Activated T-cell treated with anti-CD3 and anti-CD28 coated beads for 24 hours (primary cell): ENCODE results near the gene OTOR.

Experiments used
- DNase-seq: peaks from one replicate; pipeline ENCODE4 v3.0.0-alpha.2; 2020; ENCODE audit warnings: low read depth

Gene OTOR

DNA sequence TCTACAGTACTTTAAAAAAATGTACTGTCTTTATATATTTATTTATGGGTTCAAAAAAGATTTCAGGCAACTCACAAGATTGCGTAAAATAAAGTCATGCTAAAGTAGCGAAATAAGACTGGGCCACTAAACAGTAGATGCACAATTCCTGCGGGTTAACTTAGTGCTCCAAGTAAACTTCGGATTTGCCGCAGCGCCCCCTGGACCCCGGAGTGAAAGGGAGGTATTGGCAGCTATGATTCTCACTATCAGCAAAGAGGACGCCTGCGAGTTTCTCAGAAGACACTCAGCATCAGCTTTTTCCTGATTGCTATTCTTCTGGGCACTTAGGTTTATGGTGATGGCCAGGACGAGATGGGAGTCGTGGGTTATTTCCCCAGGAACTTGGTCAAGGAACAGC, 1.4 kb downstream of the OTOR start:
- no peak for DNase-seq

DNA sequence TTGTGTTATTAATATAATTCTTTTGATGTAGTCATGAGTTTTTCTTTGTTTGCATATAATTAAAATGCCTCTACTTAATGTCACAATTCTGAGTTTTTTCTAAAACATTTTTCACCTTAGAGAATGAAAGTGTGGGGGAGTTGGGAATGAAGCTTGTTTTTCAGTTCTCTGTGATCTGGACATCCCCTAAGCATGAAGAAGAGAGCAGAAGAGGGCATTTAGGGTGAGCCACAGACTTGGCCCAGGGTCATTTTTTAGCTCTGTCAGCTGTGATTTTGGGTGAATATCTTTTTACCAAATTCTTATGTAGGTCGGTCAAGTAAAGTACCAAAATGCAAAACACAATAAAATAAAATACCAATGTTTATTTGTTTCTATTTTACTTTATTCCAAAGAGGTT, 3.9 kb downstream of the OTOR start:
- DNase-seq = no peak

DNA sequence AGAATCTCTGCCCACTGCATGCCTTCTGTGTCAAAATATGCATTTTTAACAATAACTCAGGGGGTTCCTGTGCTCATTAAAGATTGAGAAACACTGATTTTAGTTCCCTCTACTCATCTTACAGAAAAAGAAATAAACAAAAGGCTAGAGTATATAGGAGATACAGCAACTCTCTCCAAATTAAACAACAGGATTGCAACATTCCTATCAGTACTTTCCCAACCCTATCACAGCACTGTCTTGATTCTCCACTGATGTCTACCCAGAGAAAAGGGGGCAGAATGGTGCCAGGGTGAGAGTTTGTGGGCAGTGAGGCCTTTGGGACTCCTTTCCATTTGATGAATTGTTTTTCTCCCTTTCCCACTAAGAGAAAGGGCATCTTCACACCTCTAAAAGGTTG, 4.7 kb downstream of the OTOR start:
- DNase-seq = no peak

DNA sequence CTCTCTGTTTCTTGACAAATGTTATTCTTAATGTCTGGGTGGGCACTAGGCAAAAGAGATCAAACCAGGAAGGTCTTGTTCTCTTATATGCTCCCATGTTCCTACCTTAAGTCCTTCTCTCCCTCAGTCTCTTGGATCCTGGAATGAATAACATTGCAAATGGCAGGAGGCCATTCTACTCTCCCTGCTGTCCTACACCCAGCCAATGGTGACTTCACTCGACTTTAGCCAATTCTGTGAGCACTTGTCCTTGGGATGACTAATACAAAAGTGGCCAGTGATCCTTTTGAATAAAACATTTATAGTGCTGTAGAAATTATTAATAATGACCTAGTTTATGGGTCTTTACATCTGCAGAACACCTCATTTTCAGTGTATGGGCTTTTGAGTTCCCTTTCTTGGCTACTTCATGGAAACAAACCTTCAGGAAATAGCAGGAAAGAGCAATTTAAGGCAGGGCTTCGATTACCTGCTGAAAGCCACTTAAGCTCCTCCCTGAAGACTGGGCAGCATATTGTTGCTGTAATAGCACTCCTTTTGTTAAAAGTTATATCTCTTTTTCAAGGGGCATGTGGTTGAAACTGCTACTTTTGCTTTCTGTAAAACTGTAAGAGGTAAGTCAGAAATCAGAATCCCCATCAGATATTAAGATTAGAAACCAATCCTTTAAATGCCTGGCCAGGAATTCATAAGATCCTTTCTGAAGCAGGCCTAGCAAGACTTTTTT, 10.5 kb downstream of the OTOR start:
- DNase-seq = no peak

DNA sequence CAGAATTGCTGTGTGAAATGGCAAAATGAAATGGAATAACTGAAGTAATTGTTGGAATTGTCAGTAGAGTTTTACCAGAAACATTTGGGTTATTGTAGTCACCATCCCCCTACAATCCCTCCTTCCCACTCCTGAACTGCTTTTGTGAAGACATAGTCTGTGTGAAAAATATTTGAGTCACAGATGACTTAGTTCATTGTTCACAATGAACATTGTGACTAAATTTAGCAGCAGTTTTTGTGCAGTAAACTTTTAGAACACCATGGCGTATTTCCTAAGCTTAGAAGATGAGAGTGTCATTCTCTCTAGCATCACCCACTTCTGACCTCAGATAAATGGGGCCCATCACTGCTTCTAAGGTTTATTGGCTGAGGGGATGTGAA, 11.0 kb downstream of the OTOR start:
- no peak for DNase-seq

DNA sequence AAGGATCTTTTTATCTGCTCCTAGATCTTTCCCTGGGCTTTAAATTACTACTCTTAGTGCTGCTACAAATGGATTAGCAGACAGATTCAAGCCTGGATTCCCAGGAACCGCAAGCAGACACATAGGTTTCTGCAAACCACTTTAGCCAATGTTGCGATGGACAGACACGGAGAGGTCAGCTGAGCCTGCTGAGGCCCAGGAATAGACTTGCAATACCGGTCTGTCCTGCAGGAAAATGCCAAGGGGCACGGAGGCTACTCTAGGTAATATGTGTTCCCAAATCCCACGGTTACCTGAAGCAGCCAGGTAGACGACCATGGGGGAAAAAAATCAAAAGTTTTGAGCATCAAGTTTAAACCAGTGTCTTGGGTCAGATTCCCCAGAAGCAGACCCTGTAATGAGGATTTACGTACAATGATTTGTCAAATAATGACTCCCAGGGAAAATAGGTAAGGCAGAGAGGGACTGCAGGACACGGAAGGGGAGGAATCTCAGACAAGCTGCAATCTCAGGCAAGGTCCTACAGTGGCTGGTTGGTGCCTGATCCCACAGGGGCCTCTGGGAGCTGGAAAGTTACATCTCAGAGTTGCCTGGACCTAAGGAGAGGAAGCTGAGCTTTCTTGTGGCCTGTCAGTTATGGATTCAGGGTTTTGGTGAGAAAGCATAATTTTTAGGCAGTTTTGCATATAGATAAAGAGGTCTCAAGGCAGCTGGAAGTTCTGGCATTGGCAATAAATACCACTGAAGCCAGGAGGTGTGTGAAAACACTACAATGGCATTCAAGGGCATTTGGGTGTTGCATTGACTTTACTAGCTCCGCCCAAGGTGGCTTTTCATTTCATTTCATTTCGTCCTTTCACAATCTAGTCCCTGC, 12.5 kb downstream of the OTOR start:
- no peak for DNase-seq

DNA sequence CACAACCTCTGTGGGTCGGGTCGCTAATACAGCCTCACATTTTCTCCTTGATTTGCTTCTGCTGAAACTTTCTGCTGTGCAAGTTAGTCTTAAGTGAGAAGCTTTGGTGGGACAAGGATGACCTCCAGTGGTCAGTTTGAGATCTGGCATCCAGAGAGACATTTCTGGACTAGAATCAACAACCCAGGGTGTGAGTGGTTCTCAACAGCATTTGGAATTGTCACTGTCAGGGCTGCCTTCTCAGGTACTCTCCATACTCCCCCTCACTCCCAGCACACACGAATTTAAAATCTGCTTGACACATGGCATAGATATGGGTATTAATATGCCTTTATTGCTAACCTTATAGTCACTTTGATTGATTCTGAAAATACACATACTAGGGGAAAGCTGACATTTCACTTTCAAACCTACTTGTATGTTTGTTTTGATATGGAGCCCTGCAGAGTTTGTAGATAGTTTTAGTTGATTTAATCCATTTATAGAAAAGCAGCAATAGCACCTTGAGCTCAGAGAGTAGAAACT, 13.2 kb downstream of the OTOR start:
- peak; percentile 9 for DNase-seq

DNA sequence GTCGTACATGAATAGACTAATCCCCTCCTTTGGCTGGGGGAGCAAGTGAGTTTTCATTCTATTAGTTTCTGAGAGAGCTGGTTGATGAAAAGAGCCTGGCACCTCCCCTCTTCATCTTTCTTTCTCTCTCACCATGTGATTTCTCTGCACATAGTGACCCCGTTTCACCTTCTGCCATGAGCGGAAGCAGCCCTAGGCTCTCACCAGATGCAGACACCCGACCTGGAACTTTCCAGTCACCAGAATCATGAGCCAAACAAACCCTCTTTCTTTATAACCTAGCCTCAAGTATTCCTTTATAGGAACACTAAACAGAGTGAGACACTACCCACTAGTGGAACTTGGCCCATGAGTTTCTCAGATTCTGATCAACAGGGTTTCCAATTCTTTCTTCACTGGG, 16.4 kb downstream of the OTOR start:
- no peak for DNase-seq

DNA sequence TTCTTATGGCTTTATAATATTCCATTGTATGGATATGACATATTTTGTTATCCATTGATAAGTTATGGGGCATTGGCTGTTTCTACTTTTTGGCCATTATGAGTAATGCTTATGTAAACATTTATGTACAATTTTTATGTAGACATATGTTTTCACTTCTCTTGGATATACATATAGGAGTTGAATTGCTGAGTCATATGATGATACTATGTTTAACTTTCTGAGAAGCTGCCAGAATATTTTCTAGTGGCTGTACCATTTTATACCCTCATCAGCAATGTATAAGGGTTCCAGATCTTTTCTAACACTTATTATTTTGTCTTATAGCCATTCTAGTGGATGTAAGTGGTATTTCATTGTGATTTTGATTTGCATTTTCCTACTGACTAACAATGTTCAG, 23.1 kb downstream of the OTOR start:
- DNase-seq = no peak

DNA sequence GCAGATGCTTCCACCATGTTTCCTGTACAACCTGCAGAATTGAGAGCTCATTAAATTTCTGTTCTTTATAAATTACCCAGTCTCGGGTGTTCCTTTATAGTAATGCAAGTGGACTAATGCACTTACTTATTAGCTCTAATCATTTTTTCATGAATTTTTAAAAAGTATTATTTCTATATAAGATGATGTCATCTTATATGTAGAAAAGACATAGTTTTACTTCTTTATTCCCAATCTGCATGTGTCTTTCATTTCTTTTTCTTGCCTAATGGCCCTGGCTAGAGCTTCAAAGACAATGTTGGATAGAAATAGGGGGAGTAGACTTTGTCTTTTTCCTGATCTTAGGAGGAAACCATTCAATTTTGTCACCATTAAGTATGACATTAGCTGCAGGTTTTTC, 27.8 kb downstream of the OTOR start:
- no peak for DNase-seq

DNA sequence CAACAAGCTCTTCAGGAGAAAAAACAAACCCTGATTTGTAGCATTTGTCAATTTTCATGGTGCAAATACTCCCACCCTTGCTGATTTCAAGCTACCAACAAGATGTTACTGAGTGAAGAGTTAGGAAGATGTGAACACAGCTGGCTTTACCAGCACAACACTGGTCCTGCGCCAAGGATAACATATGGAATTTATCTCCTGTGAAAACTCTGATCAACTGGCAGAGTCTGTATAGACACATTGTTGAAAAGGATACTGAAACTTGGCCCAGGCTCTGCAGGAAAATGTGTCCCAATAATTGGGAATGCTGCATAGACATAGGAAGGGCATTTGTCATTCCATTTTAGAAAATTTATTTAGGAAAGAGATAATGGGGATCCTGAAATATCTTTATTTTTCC, 29.0 kb downstream of the OTOR start:
- DNase-seq = no peak

DNA sequence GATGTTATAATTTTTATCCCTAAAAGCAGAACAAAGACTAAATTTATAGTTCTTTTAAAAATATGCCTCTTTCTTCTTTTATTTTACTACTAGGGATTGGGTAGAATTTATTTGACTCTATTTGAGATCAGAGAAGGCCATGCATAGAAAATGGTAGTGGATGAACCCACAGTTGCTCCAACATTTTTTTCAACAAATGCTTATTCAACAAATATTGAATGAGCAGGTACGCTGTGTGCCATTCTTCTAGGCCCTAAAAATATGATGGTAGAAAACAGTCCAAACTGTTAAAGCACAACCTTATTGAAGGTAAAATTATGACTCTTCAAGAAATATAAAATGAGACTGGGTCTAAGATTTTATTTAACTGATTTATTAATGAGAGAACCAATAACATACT, 30.0 kb downstream of the OTOR start:
- DNase-seq = no peak

DNA sequence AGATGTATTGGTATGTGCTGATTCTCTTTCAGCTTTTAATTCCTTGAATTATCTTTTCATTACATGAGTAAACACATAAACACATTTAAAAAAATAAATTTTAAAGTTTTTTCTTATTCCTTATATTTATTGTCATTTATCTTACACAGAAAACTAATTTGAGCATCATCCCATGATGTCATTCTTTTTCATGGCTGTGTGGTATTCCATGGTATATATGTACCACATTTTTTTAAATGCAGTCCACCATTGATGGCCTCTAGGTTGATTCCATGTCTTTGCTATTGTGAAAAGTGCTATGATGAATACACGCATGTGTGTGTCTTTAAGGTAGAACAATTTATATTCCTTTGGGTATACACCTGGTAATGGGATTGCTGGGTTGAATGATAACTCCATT, 33.3 kb downstream of the OTOR start:
- DNase-seq = no peak

DNA sequence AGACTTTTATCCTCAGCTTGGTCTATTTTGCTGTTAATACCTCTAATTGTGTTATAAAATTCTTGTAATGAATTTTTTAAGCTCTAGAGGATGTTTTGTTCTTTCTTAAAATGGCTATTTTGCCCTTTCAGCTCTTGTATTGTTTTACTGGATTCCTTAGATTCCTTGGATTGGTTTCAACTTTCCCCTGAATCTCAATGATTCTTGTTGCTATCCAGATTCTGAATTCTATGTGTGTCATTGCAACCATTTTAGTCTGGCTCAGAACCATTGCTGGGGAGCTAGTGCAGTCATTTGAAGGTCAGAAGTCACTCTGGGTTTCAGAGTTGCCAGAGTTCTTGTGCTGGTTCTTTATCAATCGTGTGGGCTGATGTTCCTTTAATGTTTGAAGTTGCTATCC, 37.1 kb downstream of the OTOR start:
- no peak for DNase-seq
